Cerebellar cortex (tissue), 1 donor: ENCODE measurements around the gene ODF2.
A peak's percentile ranks its signal among the peaks of the same experiment; 100 is the strongest.

Experiments
- DNase-seq: peaks from one replicate; pipeline ENCODE4 v3.0.0-alpha.2; 2015; ENCODE audit warnings: low spot score

Gene ODF2

GRCh38 chr9:128528445-128529160 is 72.8 kb downstream of the ODF2 start:
- no peak for DNase-seq

- DNase-seq: no peak
Measured at GRCh38 chr9:128529191-128529590, 73.4 kb downstream of the ODF2 start.

GRCh38 chr9:128532581-128532980 is 76.8 kb downstream of the ODF2 start:
- DNase-seq: no peak

- DNase-seq: no peak
Measured at GRCh38 chr9:128540634-128541360, 85.0 kb downstream of the ODF2 start.

GRCh38 chr9:128546504-128546903 is 90.7 kb downstream of the ODF2 start:
- DNase-seq: no peak

GRCh38 chr9:128548876-128549275 is 93.1 kb downstream of the ODF2 start:
- no peak for DNase-seq

GRCh38 chr9:128550226-128550625 is 94.4 kb downstream of the ODF2 start:
- DNase-seq: peak; percentile 54
